ENCODE data around the gene GBF1. TPM values are rescaled to one million over a fixed set of nuclear protein-coding genes. Genes with fewer than 3 reads are reported as not detected.

GBF1 gene
- total and polyA plus RNA-seq, 2 donors from 2014 or later = 14.4 to 53.3 TPM

DNA sequence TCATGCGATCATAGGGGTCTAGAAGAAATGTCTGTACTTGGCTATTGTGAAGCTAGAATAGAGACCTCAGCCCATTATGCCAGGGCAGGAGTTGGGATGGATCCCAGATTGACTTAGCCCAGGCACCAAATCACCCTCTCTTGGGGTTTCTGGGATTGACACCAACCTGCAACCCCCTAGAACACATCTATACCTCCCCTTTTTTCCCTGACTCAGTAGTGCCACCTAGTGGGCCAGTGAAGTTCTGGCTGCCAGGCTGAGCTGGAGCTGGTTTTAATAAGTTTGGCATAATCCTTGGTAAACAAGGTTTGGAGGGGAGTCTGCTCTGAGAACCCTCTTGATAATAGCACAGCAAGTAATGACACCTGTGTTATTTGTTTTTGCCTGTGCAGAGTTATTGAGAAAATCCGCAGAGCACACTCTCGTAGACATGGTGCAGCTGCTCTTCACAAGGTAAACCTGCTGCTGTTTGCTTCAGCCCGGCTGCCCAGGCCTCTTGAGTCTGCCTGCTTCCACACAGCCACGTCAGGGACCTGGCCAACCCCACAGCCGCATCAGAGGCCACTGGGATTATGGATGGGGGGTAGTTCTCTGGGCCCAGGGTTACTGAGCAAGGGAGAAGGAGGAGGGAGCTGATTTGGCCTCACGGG lies 106.9 kb downstream of the GBF1 start:
- TF ChIP-seq, protein P1, sequence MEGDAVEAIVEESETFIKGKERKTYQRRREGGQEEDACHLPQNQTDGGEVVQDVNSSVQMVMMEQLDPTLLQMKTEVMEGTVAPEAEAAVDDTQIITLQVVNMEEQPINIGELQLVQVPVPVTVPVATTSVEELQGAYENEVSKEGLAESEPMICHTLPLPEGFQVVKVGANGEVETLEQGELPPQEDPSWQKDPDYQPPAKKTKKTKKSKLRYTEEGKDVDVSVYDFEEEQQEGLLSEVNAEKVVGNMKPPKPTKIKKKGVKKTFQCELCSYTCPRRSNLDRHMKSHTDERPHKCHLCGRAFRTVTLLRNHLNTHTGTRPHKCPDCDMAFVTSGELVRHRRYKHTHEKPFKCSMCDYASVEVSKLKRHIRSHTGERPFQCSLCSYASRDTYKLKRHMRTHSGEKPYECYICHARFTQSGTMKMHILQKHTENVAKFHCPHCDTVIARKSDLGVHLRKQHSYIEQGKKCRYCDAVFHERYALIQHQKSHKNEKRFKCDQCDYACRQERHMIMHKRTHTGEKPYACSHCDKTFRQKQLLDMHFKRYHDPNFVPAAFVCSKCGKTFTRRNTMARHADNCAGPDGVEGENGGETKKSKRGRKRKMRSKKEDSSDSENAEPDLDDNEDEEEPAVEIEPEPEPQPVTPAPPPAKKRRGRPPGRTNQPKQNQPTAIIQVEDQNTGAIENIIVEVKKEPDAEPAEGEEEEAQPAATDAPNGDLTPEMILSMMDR (IDR thresholded peaks at IDR 0.05; ENCODE audit: borderline replicate concordance, extremely low read depth, insufficient read depth) = peak; percentile 93
- no peak overlapping the region for H3K4me3 ChIP-seq (ENCODE audit: low read length in 3 of 3)
- H3K36me3 ChIP-seq (ENCODE audit: control insufficient read depth in 2 of 3, insufficient read depth in 3 of 3, low read length in 3 of 3) = peaks cover 12 to 49% (median 33%) of the 10 kb centered on the region in 3 donors
- no peak for FAIRE-seq
- H3K4me1 ChIP-seq (ENCODE audit: control insufficient read depth in 2 of 3, insufficient read depth in 2 of 3, low read depth in 1 of 3, low read length in 3 of 3) = no peaks in the 10 kb centered on the region
- intact Hi-C loops (cut with DNase I) = loop anchor here (5.0 kb wide), 1 partner anchor 120 kb away; no protein-coding TSS in a partner anchor
- H3K27ac ChIP-seq (ENCODE audit: low read depth in 2 of 2, low read length in 2 of 2) = no peak overlapping the region
- no peaks in the 10 kb centered on the region for H3K9me3 ChIP-seq (ENCODE audit: control insufficient read depth in 2 of 3, insufficient read depth in 1 of 3, low read length in 3 of 3)
- H3K9ac ChIP-seq (ENCODE audit: low read length in 3 of 3) = no peak overlapping the region
- H3K27me3 ChIP-seq (ENCODE audit: control insufficient read depth, insufficient read depth, low read length) = no peaks in the 10 kb centered on the region
- DNase-seq = peak in 4 of 5 donors; percentile 61 to 81 (median 72)

DNA sequence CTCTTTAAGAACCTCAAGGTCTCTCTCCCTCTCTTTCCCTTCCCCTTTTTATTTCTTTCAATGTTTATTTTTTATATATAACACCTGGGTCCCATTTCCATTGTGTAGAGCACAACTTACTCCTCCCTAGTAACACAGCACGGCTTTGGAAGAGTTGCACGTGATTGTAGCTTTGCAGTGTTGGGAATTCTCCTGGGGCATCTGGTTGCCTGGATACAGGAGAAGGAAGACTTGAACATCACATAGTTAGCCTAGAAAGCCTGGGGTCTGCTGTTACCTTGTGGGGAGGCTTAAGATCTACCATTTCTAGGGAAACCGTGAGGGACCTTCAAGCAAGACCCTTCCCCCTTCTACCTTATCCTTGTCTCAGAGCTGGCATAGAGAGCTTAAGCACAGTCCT lies 109.1 kb downstream of the GBF1 start:
- no peak for DNase-seq
- no peaks in the 10 kb centered on the region for H3K27me3 ChIP-seq (ENCODE audit: control insufficient read depth, insufficient read depth, low read length)
- intact Hi-C loops (cut with DNase I) = loop anchor here (5.0 kb wide), 1 partner anchor 122 kb away; no protein-coding TSS in a partner anchor
- H3K36me3 ChIP-seq (ENCODE audit: control insufficient read depth in 2 of 3, insufficient read depth in 3 of 3, low read length in 3 of 3) = peaks cover 14 to 65% (median 54%) of the 10 kb centered on the region in 3 donors
- no peak overlapping the region for H3K27ac ChIP-seq (ENCODE audit: low read depth in 2 of 2, low read length in 2 of 2)
- TF ChIP-seq, protein P1 (IDR thresholded peaks at IDR 0.05; ENCODE audit: borderline replicate concordance, extremely low read depth, insufficient read depth) = no peak
- H3K4me1 ChIP-seq (ENCODE audit: control insufficient read depth in 2 of 3, insufficient read depth in 2 of 3, low read depth in 1 of 3, low read length in 3 of 3) = no peaks in the 10 kb centered on the region
- H3K4me3 ChIP-seq (ENCODE audit: low read length in 3 of 3) = no peak overlapping the region
- no peak overlapping the region for H3K9ac ChIP-seq (ENCODE audit: low read length in 3 of 3)
- H3K9me3 ChIP-seq (ENCODE audit: control insufficient read depth in 2 of 3, insufficient read depth in 1 of 3, low read length in 3 of 3) = no peaks in the 10 kb centered on the region
- no peak for FAIRE-seq

DNA sequence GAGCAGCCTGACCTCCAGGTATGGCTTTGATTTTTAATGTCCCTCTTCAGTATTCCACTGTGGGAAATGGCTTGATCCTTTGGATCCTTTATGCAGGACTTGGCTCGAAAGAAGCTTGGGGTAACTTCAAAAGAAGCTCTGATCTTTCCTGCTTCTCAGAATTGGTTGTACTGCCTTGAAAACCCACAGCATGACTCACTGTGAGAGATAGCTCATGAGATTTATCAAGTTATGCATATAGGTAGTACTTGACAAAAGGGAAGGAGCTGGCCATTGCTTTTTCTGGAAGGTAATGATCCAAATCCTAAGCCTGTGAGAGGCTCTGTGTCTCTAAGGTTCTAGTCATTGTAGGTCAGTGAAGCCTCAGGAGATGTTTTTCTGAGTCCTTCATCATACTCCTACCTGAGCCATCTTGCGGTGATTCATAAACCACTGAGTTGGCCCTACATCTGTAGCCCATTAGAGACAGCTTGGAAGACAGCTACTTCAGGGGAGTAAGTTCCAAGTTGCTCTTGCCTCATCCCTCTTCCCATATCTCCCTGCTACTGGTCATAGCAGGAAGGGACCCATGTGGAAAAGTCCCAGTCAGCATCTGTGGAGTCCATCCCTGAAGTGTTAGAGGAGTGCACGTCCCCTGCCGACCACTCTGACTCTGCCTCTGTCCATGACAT lies 113.5 kb downstream of the GBF1 start:
- FAIRE-seq = no peak

More for the DNA sequence above, 113.5 kb downstream of the GBF1 start:
- TF ChIP-seq, protein P1 (IDR thresholded peaks at IDR 0.05; ENCODE audit: borderline replicate concordance, extremely low read depth, insufficient read depth) = no peak
- H3K27ac ChIP-seq (ENCODE audit: low read depth in 2 of 2, low read length in 2 of 2) = no peak overlapping the region
- no peak overlapping the region for H3K9ac ChIP-seq (ENCODE audit: low read length in 3 of 3)
- H3K36me3 ChIP-seq (ENCODE audit: control insufficient read depth in 2 of 3, insufficient read depth in 3 of 3, low read length in 3 of 3) = peaks cover 14 to 65% (median 61%) of the 10 kb centered on the region in 3 donors
- intact Hi-C loops (cut with DNase I) = no loop called here
- H3K27me3 ChIP-seq (ENCODE audit: control insufficient read depth, insufficient read depth, low read length) = no peaks in the 10 kb centered on the region
- no peaks in the 10 kb centered on the region for H3K4me1 ChIP-seq (ENCODE audit: control insufficient read depth in 2 of 3, insufficient read depth in 2 of 3, low read depth in 1 of 3, low read length in 3 of 3)
- no peaks in the 10 kb centered on the region for H3K9me3 ChIP-seq (ENCODE audit: control insufficient read depth in 2 of 3, insufficient read depth in 1 of 3, low read length in 3 of 3)
- no peak overlapping the region for H3K4me3 ChIP-seq (ENCODE audit: low read length in 3 of 3)
- DNase-seq = no peak

Measured in kidney (tissue), 14 donors.